BJ (cell line): ENCODE results near the gene SOCS7. TPM values are rescaled to one million over a fixed set of nuclear protein-coding genes. Genes with fewer than 3 reads are reported as not detected.
A peak's percentile ranks its signal among the peaks of the same experiment; 100 is the strongest.

Experiments
- CTCF ChIA-PET: fragments of 350-600 bp; formaldehyde crosslinking; extraction: SDS; loops from one replicate; lab custom pipeline; 2021; ENCODE audit warnings: antibody characterized with exemption, inconsistent platforms; lab: Yijun Ruan, JAX
- POLR2A ChIA-PET: fragments of 300-600 bp; sonication (Branson Sonifier 250); formaldehyde crosslinking; extraction: SDS; loops from one replicate; lab custom pipeline; 2021; ENCODE audit warnings: antibody characterized with exemption; lab: Charles Lee
- DNase-seq: peaks from one replicate; pipeline ENCODE4 v3.0.0-alpha.2; 2011; ENCODE audit warnings: low read depth
- H3K27me3 ChIP-seq: 2 replicates; pipeline ENCODE4 v1.6.0; 2011; ENCODE audit warnings: low read length; ENCODE audit not compliant: control insufficient read depth, insufficient read depth
- H3K36me3 ChIP-seq: 2 replicates; pipeline ENCODE4 v1.5.1; 2011; ENCODE audit warnings: low read length; ENCODE audit not compliant: control insufficient read depth, insufficient read depth
- H3K4me3 ChIP-seq: 2 replicates; pipeline ENCODE4 v1.5.1; 2011; ENCODE audit warnings: low read depth, mild to moderate bottlenecking, control low read depth, low read length
- polyA plus RNA-seq: library from polyadenylated mRNA; depleted of rRNA; stranded (reverse); fragments of >200 nt; gene quantifications from 2 replicates; pipeline ENCODE4 v1.2.3, GENCODE V29; 2011
- TF ChIP-seq, protein P1 (sequence below): IDR thresholded peaks from 2 replicates; pipeline ENCODE4 v1.5.1; 2011; ENCODE audit warnings: low read depth, mild to moderate bottlenecking, control low read depth, inconsistent platforms, low read length, moderate library complexity; ENCODE audit not compliant: insufficient read depth

SOCS7 gene
- polyA plus RNA-seq, 1 experiment, result 9.2 TPM

DNA sequence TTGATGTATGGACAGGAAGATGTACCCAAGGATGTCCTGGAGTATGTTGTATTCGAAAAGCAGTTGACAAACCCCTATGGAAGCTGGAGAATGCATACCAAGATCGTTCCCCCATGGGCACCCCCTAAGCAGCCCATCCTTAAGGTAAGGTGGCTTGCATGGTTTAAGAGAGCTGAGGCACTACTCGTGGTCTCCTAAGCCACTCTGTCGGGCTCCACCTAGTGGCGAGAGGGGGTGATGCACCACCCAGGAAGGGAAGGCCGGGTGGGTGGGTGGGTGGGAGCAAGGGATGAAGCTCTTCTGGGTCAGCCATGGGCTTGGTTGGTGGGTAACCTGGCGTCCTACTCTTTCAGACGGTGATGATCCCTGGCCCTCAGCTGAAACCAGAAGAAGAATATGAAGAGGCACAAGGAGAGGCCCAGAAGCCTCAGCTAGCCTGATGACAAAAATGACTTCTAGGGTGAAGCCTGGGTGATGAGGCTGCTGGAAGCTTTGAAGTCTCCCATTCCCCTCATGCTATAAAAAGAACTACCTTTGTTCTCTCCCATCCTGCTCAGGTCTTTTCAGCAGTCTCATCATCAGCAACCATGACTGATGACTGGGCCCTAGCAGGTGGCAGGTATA, 29.4 kb upstream of the SOCS7 start:
- TF ChIP-seq, protein P1, sequence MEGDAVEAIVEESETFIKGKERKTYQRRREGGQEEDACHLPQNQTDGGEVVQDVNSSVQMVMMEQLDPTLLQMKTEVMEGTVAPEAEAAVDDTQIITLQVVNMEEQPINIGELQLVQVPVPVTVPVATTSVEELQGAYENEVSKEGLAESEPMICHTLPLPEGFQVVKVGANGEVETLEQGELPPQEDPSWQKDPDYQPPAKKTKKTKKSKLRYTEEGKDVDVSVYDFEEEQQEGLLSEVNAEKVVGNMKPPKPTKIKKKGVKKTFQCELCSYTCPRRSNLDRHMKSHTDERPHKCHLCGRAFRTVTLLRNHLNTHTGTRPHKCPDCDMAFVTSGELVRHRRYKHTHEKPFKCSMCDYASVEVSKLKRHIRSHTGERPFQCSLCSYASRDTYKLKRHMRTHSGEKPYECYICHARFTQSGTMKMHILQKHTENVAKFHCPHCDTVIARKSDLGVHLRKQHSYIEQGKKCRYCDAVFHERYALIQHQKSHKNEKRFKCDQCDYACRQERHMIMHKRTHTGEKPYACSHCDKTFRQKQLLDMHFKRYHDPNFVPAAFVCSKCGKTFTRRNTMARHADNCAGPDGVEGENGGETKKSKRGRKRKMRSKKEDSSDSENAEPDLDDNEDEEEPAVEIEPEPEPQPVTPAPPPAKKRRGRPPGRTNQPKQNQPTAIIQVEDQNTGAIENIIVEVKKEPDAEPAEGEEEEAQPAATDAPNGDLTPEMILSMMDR, result peak; percentile 76
- H3K36me3 ChIP-seq, result peaks cover 9% of the 10 kb centered on the region
- H3K27me3 ChIP-seq, result no peaks in the 10 kb centered on the region
- no peak overlapping the region for H3K4me3 ChIP-seq
- ChIA-PET CTCF (interaction anchor here (0.5 to 5.7 kb wide), 14 partner anchors 9 to 649 kb away, joined by 3 to 52 read pairs (median 4); no protein-coding TSS in a partner anchor), POLR2A (no interaction called here)
- no peak for DNase-seq

DNA sequence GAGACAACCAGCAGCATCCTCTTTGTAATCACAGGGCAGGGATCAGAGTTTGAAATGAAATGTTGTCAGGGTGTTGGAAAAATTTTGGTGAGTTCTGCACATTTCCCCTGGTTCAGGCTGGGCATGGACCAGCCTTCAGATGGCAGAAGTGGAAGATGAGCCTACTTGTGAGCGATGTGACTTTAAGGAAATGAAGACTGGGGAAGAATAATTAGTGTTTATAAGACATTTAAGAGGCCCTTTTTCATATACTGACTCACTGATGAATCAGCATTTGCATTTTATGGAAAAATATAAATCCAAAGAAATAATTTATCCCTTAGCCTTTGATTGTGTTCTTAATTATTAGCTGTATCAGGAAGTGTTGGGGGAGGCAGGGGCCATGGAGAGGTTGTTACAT, 28.7 kb upstream of the SOCS7 start:
- POLR2A ChIA-PET, result no interaction called here
- TF ChIP-seq, protein P1, result no peak
- CTCF ChIA-PET, result interaction anchor here (0.7 to 5.7 kb wide), 6 partner anchors 10 to 91 kb away, joined by 3 to 52 read pairs (median 4); no protein-coding TSS in a partner anchor
- no peak for DNase-seq
- no peak overlapping the region for H3K4me3 ChIP-seq
- peaks cover 9% of the 10 kb centered on the region for H3K36me3 ChIP-seq
- no peaks in the 10 kb centered on the region for H3K27me3 ChIP-seq

DNA sequence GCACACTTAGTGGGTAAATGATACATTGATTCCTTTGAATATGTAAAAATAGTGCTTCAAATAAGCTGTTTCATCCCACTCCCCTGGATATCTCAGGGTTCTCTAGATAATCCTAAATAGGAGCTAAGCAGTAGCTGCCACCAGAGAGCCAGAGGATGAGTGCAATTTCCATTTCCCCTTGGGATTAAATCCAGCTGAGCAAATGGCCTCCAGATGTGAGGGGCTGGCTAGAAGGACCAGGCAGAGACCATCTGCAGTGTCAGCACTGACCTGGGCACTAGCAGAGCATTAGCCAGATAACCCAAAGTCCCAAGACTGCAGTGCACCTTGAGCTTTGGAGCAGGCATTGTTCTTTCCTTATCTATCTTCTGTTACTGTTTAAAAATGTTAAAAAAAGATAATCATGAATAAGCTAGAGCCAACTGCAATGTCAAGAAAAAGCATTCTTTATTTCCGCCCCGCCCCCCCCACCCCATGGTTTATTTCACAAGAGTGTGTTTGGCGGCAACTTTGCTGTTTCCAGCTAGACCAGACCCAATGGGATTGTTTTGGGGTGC, 27.4 kb upstream of the SOCS7 start:
- H3K27me3 ChIP-seq, result no peaks in the 10 kb centered on the region
- H3K36me3 ChIP-seq, result peaks cover 9% of the 10 kb centered on the region
- no peak overlapping the region for H3K4me3 ChIP-seq
- ChIA-PET CTCF (interaction anchor here (0.9 to 5.7 kb wide), 4 partner anchors 9 to 90 kb away, joined by 3 to 52 read pairs (median 9); no protein-coding TSS in a partner anchor), POLR2A (no interaction called here)
- TF ChIP-seq, protein P1, result no peak
- no peak for DNase-seq

DNA sequence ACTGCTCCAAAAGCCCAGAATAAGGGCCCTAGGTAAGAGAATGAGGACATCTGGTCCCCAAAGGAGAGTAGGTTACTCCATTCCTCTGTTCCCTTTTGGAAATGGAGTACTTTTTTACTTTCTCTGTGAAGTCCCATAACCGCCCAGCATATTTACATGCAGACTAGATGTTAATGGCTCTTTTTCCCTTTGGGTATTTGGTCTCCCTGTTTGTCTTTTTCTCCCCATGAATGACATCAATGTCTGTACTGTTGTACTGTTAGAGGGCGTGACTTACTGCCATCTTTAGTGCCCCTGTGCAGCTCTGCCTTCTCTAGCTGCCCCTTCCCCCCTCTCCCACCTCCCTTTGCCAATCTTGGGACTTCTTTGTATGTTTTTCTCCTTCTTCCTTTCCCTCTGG, 26.9 kb upstream of the SOCS7 start:
- peaks cover 9% of the 10 kb centered on the region for H3K36me3 ChIP-seq
- DNase-seq, result no peak
- H3K27me3 ChIP-seq, result no peaks in the 10 kb centered on the region
- TF ChIP-seq, protein P1, result no peak
- POLR2A ChIA-PET, result no interaction called here
- no peak overlapping the region for H3K4me3 ChIP-seq
- CTCF ChIA-PET, result interaction anchor here (0.9 to 5.7 kb wide), 3 partner anchors 8 to 25 kb away, joined by 3 to 52 read pairs (median 15); no protein-coding TSS in a partner anchor

DNA sequence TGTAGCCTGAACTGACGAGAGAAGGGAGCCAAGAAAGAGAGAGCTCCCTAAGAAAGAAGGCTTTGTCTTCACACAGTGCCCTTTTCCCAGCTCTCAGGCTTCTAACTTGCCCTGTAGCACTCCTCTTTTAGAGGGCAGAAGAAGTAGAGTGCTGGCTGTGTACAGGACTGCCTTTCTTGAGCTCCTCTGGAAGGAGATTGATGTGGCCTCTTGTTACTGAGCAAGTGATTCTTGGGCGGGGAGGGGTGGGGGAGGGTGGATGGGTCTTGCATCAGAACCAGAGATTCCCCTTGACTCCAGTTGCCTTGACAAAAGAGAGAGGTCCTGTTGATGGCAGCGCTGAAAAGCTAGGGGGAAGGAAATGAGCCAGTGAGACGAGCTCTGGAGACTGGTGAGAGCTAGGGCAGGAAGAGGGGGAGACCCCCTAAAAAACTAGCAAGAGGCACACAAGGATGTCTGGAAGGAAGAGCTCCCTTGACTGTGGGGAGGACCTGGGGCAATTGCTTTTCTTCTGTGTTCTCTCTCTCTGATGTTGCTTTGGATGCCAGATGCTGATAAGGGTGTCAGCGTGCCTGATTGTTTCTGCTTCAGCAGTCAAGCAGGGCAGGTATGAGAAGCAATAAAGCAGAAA, 26.3 kb upstream of the SOCS7 start:
- H3K4me3 ChIP-seq, result no peak overlapping the region
- CTCF ChIA-PET, result interaction anchor here (0.6 to 5.7 kb wide), 5 partner anchors 7 to 89 kb away, joined by 3 to 52 read pairs (median 3); no protein-coding TSS in a partner anchor
- TF ChIP-seq, protein P1, result no peak
- peaks cover 9% of the 10 kb centered on the region for H3K36me3 ChIP-seq
- POLR2A ChIA-PET, result no interaction called here
- no peaks in the 10 kb centered on the region for H3K27me3 ChIP-seq
- DNase-seq, result no peak
